Esophagus muscularis mucosa (tissue), 4 donors: ENCODE data around the gene DNAJC25. TPM values are rescaled to one million over a fixed set of nuclear protein-coding genes. Genes with fewer than 3 reads are reported as not detected.
"Not testable (repeated sequence)": the region's sequence is repeated elsewhere in the genome, so short reads cannot be mapped to it uniquely, and the experiment has no call there.

ENCODE experiments used
- DNase-seq: peaks from one replicate; pipeline ENCODE4 v3.0.0-alpha.2; 2017; ENCODE audit errors: extremely low spot score
- H3K27ac ChIP-seq, 4 donors: fragments of 200-600 bp; sonication (generic); replicated peaks in 1 of 4; 1 replicate in 3 of 4; 2 replicates in 1 of 4; pipeline ENCODE4 v1.5.1; 2016 to 2019; ENCODE audit warnings: mild to moderate bottlenecking in 1 of 4
- H3K27me3 ChIP-seq, 4 donors: fragments of 200-600 bp; sonication (generic); one replicate each; pipeline versions ENCODE4 v1.5.1 to v1.6.0; 2016 to 2019
- H3K36me3 ChIP-seq, 4 donors: fragments of 200-600 bp; sonication (generic); one replicate each; pipeline ENCODE4 v1.5.1; 2016 to 2019
- H3K4me1 ChIP-seq, 4 donors: fragments of 200-600 bp; sonication (generic); one replicate each; pipeline ENCODE4 v1.5.1; 2016 to 2019
- H3K4me3 ChIP-seq, 4 donors: fragments of 200-600 bp; sonication (generic); 1 replicate in 2 of 4; 2 replicates in 2 of 4; pipeline ENCODE4 v1.5.1; 2016 to 2019; ENCODE audit warnings: mild to moderate bottlenecking in 4 of 4, moderate library complexity in 1 of 4
- H3K9me3 ChIP-seq, 4 donors: fragments of 200-600 bp; sonication (generic); 1 replicate in 3 of 4; 2 replicates in 1 of 4; pipeline ENCODE4 v1.5.1; 2016 to 2019
- EP300 ChIP-seq: sonication (generic); formaldehyde crosslinking; IDR thresholded peaks from one replicate; pipeline ENCODE4 v1.6.1; 2017; ENCODE audit warnings: antibody characterized with exemption
- POLR2A ChIP-seq: fragments of 450-650 bp; IDR thresholded peaks from one replicate; pipeline ENCODE4 v1.6.1; 2017; ENCODE audit warnings: antibody characterized with exemption, moderate library complexity, mild to moderate bottlenecking, low read depth
- POLR2AphosphoS5 ChIP-seq, 2 donors: sonication (generic); formaldehyde crosslinking; IDR thresholded peaks; one replicate each; pipeline ENCODE4 v1.6.1; 2017; ENCODE audit warnings: antibody characterized with exemption in 2 of 2
- WGBS: methylation state at CpG from one replicate; pipeline ENCODE4 v1.1.5; 2018; 5-methylcytosine and 5-hydroxymethylcytosine counted together
- intact Hi-C: fragments of 100-400 bp; cut with DNase I; formaldehyde crosslinking; loops from one replicate; pipeline ENCODE4 v1.15.1; 2023
- total RNA-seq, 4 donors: library from RNA; depleted of rRNA; stranded (reverse); fragments of >200 nt; gene quantifications; one replicate each; pipeline versions ENCODE4 v1.1.0 to v1.2.1, GENCODE V29; 2016
- TF ChIP-seq, protein P1 (sequence below), 3 experiments: fragments of 200-600 bp in 2 of 3; fragments of 450-650 bp in 1 of 3; sonication (generic) in 2 of 3; IDR thresholded peaks; one replicate each; pipeline ENCODE4 v1.5.1; 2017 to 2019; ENCODE audit warnings: antibody characterized with exemption in 3 of 3, mild to moderate bottlenecking in 2 of 3, moderate library complexity in 1 of 3

The DNAJC25 gene
- total RNA-seq, 4 donors from 2014 or later, result 8.8 to 12.0 (median 9.5) TPM

- whole genome bisulfite sequencing, result 75% methylated on average over 1 of the region's 1 CpG
- H3K36me3 ChIP-seq, result peaks cover 20 to 43% (median 32%) of the 10 kb centered on the region in 4 donors
- DNase-seq, result no peak
- H3K27ac ChIP-seq, result no peak overlapping the region
- H3K4me1 ChIP-seq, result peaks cover 4 to 6% (median 5%) of the 10 kb centered on the region in 4 donors
- intact Hi-C loops, result no loop called here
- TF ChIP-seq, protein P1, sequence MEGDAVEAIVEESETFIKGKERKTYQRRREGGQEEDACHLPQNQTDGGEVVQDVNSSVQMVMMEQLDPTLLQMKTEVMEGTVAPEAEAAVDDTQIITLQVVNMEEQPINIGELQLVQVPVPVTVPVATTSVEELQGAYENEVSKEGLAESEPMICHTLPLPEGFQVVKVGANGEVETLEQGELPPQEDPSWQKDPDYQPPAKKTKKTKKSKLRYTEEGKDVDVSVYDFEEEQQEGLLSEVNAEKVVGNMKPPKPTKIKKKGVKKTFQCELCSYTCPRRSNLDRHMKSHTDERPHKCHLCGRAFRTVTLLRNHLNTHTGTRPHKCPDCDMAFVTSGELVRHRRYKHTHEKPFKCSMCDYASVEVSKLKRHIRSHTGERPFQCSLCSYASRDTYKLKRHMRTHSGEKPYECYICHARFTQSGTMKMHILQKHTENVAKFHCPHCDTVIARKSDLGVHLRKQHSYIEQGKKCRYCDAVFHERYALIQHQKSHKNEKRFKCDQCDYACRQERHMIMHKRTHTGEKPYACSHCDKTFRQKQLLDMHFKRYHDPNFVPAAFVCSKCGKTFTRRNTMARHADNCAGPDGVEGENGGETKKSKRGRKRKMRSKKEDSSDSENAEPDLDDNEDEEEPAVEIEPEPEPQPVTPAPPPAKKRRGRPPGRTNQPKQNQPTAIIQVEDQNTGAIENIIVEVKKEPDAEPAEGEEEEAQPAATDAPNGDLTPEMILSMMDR (IDR thresholded peaks at IDR 0.05), result no peak
- TF ChIP-seq POLR2A (no peak), EP300 (no peak), POLR2AphosphoS5 (IDR thresholded peaks at IDR 0.05) (no peak)
- H3K27me3 ChIP-seq, result no peaks in the 10 kb centered on the region
- no peaks in the 10 kb centered on the region for H3K9me3 ChIP-seq
- H3K4me3 ChIP-seq, result no peak overlapping the region
Measured at GRCh38 chr9:111668026-111668573, 37.0 kb downstream of the DNAJC25 start.

DNA sequence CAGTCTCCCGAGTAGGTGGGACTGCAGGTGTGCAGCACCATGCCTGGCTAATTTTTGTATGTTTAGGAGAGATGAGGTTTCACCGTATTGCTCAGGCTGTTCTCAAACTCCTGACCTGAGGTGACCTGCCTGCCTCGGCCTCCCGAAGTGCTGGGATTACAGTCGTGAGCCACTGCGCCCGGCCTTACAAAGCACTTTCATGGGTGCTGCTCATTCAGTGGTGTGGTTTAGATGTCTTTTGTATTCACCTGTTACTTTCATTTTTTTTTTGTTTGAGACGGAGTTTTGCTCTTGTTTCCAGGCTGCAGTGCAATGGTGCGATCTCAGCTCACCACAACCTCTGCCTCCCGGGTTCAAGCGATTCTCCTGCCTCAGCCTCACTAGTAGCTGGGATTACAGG is 37.5 kb downstream of the DNAJC25 start:
- H3K27me3 ChIP-seq, H3K4me1 ChIP-seq, H3K4me3 ChIP-seq, H3K27ac ChIP-seq, intact Hi-C loops, H3K9me3 ChIP-seq, DNase-seq: not testable (repeated sequence)
- WGBS, result 86% methylated on average over 11 of the region's 11 CpGs
- H3K36me3 ChIP-seq, result peaks cover 20 to 43% (median 32%) of the 10 kb centered on the region in 4 donors

DNA sequence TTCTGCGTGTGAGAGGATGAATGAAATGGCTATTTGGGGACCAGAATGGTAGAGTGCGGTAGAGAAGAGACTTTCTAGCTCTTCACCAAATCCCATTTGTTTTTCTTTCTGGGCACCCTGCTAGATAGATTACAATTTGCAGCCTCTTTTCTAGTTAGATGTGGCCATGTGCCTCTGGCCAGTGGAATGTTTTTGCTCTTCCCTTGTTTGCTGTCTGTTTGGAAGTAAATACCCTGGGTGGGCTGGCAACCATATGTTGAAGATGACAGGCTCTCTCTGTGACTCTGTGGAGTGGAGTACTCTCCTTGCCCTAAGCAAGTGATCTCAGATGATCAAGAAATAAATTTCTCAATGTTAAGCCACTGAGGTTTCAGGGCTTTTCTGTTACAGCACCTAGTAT is 43.2 kb downstream of the DNAJC25 start:
- Histone ChIP-seq H3K36me3 (peaks cover 14 to 36% (median 27%) of the 10 kb centered on the region in 4 donors), H3K27me3 (no peaks in the 10 kb centered on the region), H3K4me3 (no peak overlapping the region), H3K4me1 (no peaks in the 10 kb centered on the region), H3K27ac (no peak overlapping the region), H3K9me3 (no peaks in the 10 kb centered on the region)
- intact Hi-C loops, result no loop called here
- DNase-seq, result no peak
- 83% methylated on average over 2 of the region's 2 CpGs for WGBS
- no peak for TF ChIP-seq EP300
- TF ChIP-seq, protein P1 (IDR thresholded peaks at IDR 0.05), result no peak

- TF ChIP-seq POLR2AphosphoS5 (IDR thresholded peaks at IDR 0.05) (no peak), EP300 (no peak), POLR2A (no peak)
- TF ChIP-seq, protein P1 (IDR thresholded peaks at IDR 0.05), result no peak
- Histone ChIP-seq H3K27ac (no peak overlapping the region), H3K9me3 (no peaks in the 10 kb centered on the region), H3K4me3 (no peak overlapping the region), H3K36me3 (peaks cover 5 to 37% (median 25%) of the 10 kb centered on the region in 4 donors), H3K4me1 (no peaks in the 10 kb centered on the region), H3K27me3 (no peaks in the 10 kb centered on the region)
- 93% methylated on average over 3 of the region's 3 CpGs for WGBS
- DNase-seq, result no peak
- intact Hi-C loops, result no loop called here
Measured at GRCh38 chr9:111676116-111676515, 45.0 kb downstream of the DNAJC25 start.

DNA sequence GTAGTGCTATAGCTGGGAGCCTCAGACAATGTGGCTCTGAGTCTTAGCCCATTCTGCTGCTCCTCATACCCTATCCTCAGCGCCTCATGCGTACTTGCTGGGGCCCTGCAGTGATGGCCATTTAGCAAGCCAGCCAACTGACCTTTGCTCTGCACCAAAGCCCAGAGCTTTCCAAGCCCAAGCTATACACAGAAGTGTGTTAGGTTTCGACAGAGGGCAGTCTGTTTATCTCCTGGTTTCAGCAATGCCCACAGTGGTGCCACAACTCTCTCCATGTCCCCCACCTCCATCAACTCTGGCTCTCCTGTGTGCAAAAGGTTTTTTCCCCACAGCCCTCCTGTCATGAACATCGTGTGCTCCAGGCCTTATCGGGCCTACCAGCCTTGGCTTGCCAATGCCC is 47.2 kb downstream of the DNAJC25 start:
- Histone ChIP-seq H3K27me3 (no peaks in the 10 kb centered on the region), H3K4me3 (no peak overlapping the region), H3K9me3 (no peaks in the 10 kb centered on the region), H3K36me3 (peaks cover 0 to 34% (median 21%) of the 10 kb centered on the region in 4 donors), H3K27ac (no peak overlapping the region), H3K4me1 (no peaks in the 10 kb centered on the region)
- WGBS, result 99% methylated on average over 5 of the region's 5 CpGs
- intact Hi-C loops, result no loop called here
- TF ChIP-seq POLR2A (no peak), EP300 (no peak), POLR2AphosphoS5 (IDR thresholded peaks at IDR 0.05) (no peak)
- TF ChIP-seq, protein P1 (IDR thresholded peaks at IDR 0.05), result no peak
- no peak for DNase-seq
